Measurements from ENCODE around the gene C1orf167. TPM values are rescaled to one million over a fixed set of nuclear protein-coding genes. Genes with fewer than 3 reads are reported as not detected.

C1orf167 gene
- total RNA-seq, 3 donors from 2014 or later: 0.60 TPM; not detected in 2

DNA sequence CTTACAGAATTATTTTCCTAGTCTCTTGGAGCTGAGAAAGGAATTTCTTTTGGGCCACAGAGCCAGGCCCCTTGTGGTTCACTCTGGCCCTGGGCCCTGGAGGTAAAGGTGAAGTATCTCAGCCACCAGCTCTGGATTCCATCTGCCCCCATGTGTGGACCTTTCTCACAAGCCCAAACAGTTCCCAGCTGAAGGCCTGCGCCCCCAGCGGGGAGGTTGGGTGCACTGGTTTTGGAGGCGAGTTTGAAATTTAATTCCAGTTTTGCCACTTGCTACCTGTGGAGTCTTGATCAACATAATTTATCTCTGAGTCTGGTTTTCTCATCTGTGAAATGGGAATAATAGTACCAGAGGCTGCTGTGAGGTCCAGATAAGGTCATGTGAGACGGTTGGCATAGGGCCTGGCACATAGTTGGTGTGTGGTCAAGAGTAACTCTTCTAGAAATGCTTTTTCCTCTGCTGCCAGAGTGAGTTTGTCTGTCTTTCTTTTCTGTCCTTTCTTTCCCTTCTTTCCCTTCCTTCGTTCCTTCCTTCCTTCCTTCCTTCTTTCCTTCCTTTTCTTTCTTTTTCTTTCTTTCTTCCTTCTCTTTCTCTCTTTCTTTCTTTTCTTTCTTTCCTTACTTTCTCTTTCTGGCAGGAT lies 20.0 kb upstream of the C1orf167 start:
- H3K9me3 ChIP-seq: no peaks in the 10 kb centered on the region
- intact Hi-C loops (cut with DNase I, micrococcal nuclease): no loop called here
- TF ChIP-seq, protein P1, sequence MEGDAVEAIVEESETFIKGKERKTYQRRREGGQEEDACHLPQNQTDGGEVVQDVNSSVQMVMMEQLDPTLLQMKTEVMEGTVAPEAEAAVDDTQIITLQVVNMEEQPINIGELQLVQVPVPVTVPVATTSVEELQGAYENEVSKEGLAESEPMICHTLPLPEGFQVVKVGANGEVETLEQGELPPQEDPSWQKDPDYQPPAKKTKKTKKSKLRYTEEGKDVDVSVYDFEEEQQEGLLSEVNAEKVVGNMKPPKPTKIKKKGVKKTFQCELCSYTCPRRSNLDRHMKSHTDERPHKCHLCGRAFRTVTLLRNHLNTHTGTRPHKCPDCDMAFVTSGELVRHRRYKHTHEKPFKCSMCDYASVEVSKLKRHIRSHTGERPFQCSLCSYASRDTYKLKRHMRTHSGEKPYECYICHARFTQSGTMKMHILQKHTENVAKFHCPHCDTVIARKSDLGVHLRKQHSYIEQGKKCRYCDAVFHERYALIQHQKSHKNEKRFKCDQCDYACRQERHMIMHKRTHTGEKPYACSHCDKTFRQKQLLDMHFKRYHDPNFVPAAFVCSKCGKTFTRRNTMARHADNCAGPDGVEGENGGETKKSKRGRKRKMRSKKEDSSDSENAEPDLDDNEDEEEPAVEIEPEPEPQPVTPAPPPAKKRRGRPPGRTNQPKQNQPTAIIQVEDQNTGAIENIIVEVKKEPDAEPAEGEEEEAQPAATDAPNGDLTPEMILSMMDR (IDR thresholded peaks at IDR 0.05): no peak
- ATAC-seq (no peak), DNase-seq (no peak)
- peaks cover under 1% of the 10 kb centered on the region for H3K4me1 ChIP-seq (ENCODE audit: low read depth)
- H3K36me3 ChIP-seq (ENCODE audit: low read depth): no peaks in the 10 kb centered on the region
- H3K4me3 ChIP-seq: no peak overlapping the region

DNA sequence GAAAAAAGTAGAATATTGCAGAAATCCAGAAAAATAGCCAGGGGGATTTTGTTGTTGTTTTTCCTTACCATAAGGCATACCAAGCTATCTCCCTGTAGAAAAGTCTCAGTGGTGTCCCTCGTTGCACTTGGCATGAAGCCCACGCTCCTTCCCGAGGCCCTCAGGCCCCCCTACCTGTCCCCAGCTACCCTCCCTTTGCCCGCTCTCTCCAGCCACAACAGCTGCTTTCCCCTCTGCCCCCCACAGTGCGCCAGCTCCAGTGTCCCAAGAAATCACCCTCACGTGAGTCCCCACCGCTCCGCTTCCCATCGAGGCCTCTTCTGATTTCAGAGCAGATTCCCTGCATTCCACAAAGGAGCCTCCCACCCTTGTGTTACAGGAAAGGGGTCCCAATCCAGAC lies 17.7 kb upstream of the C1orf167 start:
- Histone ChIP-seq H3K36me3 (ENCODE audit: low read depth) (no peaks in the 10 kb centered on the region), H3K9me3 (no peaks in the 10 kb centered on the region), H3K4me1 (ENCODE audit: low read depth) (no peaks in the 10 kb centered on the region), H3K4me3 (no peak overlapping the region)
- TF ChIP-seq, protein P1 (IDR thresholded peaks at IDR 0.05): no peak
- ATAC-seq: no peak
- intact Hi-C loops (cut with DNase I, micrococcal nuclease): no loop called here
- DNase-seq: no peak

DNA sequence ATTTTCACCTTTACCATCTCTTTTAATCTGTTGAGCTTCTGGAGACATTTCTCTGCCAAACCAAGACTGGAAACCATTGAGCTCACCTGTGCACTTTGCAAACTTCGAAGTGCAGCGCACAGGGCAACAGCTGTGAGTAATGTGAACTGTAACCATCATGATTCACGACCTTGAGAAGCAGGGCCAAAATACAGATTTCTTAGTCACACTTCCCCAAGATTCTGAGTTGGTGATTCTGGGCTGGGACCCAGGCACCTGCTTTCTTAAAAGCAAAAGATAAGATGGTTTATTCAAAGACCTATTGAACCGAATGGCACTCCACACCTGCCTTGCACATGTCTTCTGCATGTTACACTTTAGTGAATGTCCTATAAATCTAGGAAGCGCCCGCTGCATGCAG lies 15.9 kb upstream of the C1orf167 start:
- Histone ChIP-seq H3K4me3 (no peak overlapping the region), H3K9me3 (no peaks in the 10 kb centered on the region), H3K36me3 (ENCODE audit: low read depth) (no peaks in the 10 kb centered on the region), H3K4me1 (ENCODE audit: low read depth) (no peaks in the 10 kb centered on the region)
- intact Hi-C loops (cut with DNase I, micrococcal nuclease): no loop called here
- DNase-seq: no peak
- ATAC-seq: no peak
- TF ChIP-seq, protein P1 (IDR thresholded peaks at IDR 0.05): no peak

DNA sequence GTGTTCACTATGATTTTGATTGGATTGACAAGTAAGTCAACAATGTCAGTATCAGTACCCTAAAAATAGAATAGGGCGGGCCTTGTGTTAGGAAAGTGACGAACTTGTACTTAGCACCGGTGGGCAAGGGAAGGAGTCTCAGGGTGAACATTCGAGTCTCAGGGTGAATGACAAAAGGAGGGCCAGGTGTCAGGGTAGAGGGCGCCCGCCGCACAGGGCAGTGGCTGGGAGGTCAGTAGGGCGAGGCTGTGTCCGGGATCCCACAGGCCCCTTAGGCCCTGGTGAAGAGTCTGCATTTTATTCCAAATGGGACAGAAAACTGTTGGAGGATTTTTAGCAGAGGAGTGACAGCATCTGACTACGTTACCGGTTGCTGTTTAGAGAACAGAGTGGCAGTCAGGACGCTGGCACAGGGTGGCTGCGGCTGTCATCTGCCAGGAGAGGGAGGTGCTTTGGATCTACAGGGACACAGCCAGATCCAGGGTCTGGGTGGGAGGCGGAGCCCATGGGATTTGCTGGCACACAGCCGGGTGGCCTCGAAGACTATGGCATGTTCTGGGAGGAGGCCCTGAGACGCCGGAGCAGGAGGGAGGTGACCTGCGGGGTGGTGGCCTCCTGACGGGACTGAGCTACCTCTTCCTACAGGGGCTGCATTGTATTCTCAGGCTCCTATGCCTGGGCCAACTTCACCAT lies 15.1 kb upstream of the C1orf167 start:
- Histone ChIP-seq H3K4me1 (ENCODE audit: low read depth) (no peaks in the 10 kb centered on the region), H3K4me3 (no peak overlapping the region), H3K36me3 (ENCODE audit: low read depth) (no peaks in the 10 kb centered on the region), H3K9me3 (no peaks in the 10 kb centered on the region)
- intact Hi-C loops (cut with DNase I, micrococcal nuclease): no loop called here
- no peak for ATAC-seq
- DNase-seq: no peak
- TF ChIP-seq, protein P1 (IDR thresholded peaks at IDR 0.05): no peak

DNA sequence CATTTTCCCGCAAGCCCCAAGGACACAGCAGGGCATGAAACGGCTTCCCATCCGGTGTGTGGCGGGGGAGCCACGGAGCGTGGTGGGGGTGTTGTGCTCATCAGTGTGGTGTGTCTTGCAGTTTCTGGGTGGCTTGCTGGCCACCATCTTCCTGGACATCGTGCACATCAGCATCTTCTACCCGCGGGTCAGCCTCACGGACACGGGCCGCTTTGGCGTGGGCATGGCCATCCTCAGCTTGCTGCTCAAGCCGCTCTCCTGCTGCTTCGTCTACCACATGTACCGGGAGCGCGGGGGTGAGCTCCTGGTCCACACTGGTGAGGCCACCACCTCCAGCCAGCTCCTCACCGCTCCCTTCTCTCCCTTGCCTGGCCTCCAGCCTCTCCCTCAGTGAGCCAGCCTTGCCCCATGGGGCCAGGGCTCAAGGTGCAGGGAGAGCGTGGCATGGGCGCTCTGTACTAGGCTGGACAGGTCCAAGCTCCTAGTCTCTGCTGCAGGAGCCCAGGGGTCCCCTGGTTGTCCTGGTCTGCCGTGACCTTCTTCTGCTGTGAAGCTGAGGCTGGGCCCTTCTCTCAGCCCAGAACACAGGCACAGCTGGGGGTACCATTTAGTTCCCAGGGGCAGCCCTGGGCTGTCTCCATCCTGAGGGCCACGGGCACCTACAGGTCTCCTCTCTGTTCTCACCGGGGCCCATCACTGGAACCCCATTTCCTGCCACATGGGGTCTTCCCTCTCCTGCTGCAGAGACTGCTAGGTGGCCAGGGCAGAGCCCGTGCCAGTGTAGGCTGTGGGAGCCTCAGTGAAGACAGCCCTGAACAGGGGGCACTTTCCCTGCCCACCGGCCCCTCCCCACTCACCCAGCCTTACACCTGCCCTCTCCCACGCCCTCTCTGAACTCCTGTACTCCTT lies 13.4 kb upstream of the C1orf167 start:
- intact Hi-C loops (cut with DNase I, micrococcal nuclease): no loop called here
- Histone ChIP-seq H3K36me3 (ENCODE audit: low read depth) (no peaks in the 10 kb centered on the region), H3K4me3 (no peak overlapping the region), H3K4me1 (ENCODE audit: low read depth) (no peaks in the 10 kb centered on the region), H3K9me3 (no peaks in the 10 kb centered on the region)
- ATAC-seq: no peak
- no peak for DNase-seq
- TF ChIP-seq, protein P1 (IDR thresholded peaks at IDR 0.05): no peak
